SK-N-SH (cell line): ENCODE data around the gene MAN1A1. TPM values are rescaled to one million over a fixed set of nuclear protein-coding genes. Genes with fewer than 3 reads are reported as not detected.

Experiments used
- CTCF ChIA-PET: fragments of 300-600, 350-600 bp; formaldehyde crosslinking; extraction: SDS; loops from one replicate; lab custom pipeline; 2021; lab: Yijun Ruan, JAX
- POLR2A ChIA-PET: fragments of 350-600 bp; sonication (Branson Sonifier 250); formaldehyde crosslinking; extraction: SDS; loops from one replicate; lab custom pipeline; 2020; ENCODE audit warnings: antibody characterized with exemption, inconsistent platforms; lab: Yijun Ruan, JAX
- DNase-seq: peaks from one replicate; pipeline ENCODE4 v3.0.0; 2012
- H2AFZ ChIP-seq: fragments of 200-600 bp; sonication (generic); 2 replicates; pipeline ENCODE4 v1.8.1; 2016; ENCODE audit warnings: antibody characterized with exemption, mild to moderate bottlenecking, low read depth
- H3F3A ChIP-seq: fragments of 200-600 bp; sonication (generic); replicated peaks from 2 replicates; pipeline ENCODE3; 2016; ENCODE audit warnings: antibody characterized with exemption, mild to moderate bottlenecking; ENCODE audit not compliant: insufficient read depth
- H3K27ac ChIP-seq, 2 experiments: fragments of 200-500 bp in 1 of 2; fragments of 200-600 bp in 1 of 2; sonication (Bioruptor generic) in 1 of 2; sonication (generic), shearing (Covaris generic) in 1 of 2; 2 replicates each; pipeline versions ENCODE4 v1.5.1 to v1.6.1; 2014 to 2016; ENCODE audit warnings: low read depth in 2 of 2, inconsistent platforms in 1 of 2, low read length in 1 of 2, mild to moderate bottlenecking in 1 of 2, mixed read lengths in 1 of 2
- H3K27me3 ChIP-seq: fragments of 200-600 bp; sonication (generic), shearing (Covaris generic); 2 replicates; pipeline ENCODE4 v1.6.1; 2016; ENCODE audit warnings: mixed run types; ENCODE audit not compliant: insufficient read depth
- H3K36me3 ChIP-seq, 2 experiments: fragments of 200-500 bp in 1 of 2; fragments of 200-600 bp in 1 of 2; sonication (Bioruptor generic) in 1 of 2; sonication (generic) in 1 of 2; replicated peaks in 1 of 2; 2 replicates each; pipeline versions ENCODE3 to v1.5.1; 2014 to 2016; ENCODE audit warnings: low read length in 1 of 2, mild to moderate bottlenecking in 1 of 2; ENCODE audit not compliant: insufficient read depth in 2 of 2, control insufficient read depth in 1 of 2
- H3K4me1 ChIP-seq, 2 experiments: fragments of 200-500 bp in 1 of 2; fragments of 200-600 bp in 1 of 2; sonication (Bioruptor generic) in 1 of 2; sonication (generic), shearing (Covaris generic) in 1 of 2; 2 replicates each; pipeline versions ENCODE4 v1.5.1 to v1.6.1; 2014 to 2016; ENCODE audit warnings: low read depth in 1 of 2, low read length in 1 of 2, mixed run types in 1 of 2; ENCODE audit not compliant: insufficient read depth in 2 of 2, control insufficient read depth in 1 of 2
- H3K4me2 ChIP-seq: fragments of 200-600 bp; sonication (generic), shearing (Covaris generic); 2 replicates; pipeline ENCODE4 v1.6.1; 2017; ENCODE audit warnings: mixed run types
- H3K4me3 ChIP-seq, 2 experiments: fragments of 200-500 bp in 1 of 2; fragments of 200-600 bp in 1 of 2; sonication (Bioruptor generic) in 1 of 2; sonication (generic), shearing (Covaris generic) in 1 of 2; 2 replicates each; pipeline versions ENCODE4 v1.5.1 to v1.8.1; 2014 to 2016; ENCODE audit warnings: low read depth in 2 of 2, inconsistent platforms in 1 of 2, low read length in 1 of 2, mild to moderate bottlenecking in 1 of 2, mixed read lengths in 1 of 2, moderate library complexity in 1 of 2
- H3K79me2 ChIP-seq: fragments of 200-600 bp; sonication (generic); 2 replicates; pipeline ENCODE4 v1.8.1; 2017; ENCODE audit warnings: mild to moderate bottlenecking; ENCODE audit not compliant: insufficient read depth
- H3K9ac ChIP-seq: fragments of 200-600 bp; sonication (generic); 2 replicates; pipeline ENCODE4 v1.6.1; 2017; ENCODE audit warnings: mixed run types
- H3K9me2 ChIP-seq: fragments of 200-600 bp; sonication (generic); 2 replicates; pipeline ENCODE4 v1.6.1; 2017; ENCODE audit warnings: mixed run types
- H3K9me3 ChIP-seq: fragments of 200-600 bp; sonication (generic); 2 replicates; pipeline ENCODE4 v1.6.1; 2017; ENCODE audit warnings: mixed run types, mild to moderate bottlenecking, moderate library complexity
- H4K20me1 ChIP-seq: fragments of 200-600 bp; sonication (generic); 2 replicates; pipeline ENCODE4 v1.6.1; 2017; ENCODE audit warnings: mild to moderate bottlenecking, mixed run types; ENCODE audit not compliant: insufficient read depth
- CHD2 ChIP-seq: fragments of 150-350 bp; IDR thresholded peaks from 2 replicates; pipeline ENCODE4 v1.6.1; 2018; ENCODE audit warnings: low read length; ENCODE audit not compliant: partially characterized antibody
- EP300 ChIP-seq, 2 experiments: IDR thresholded peaks; 2 replicates each; pipeline versions ENCODE4 v1.4.0 to v1.6.1; 2012; ENCODE audit warnings: borderline replicate concordance in 1 of 2, low read depth in 1 of 2, low read length in 1 of 2
- EZH2phosphoT487 ChIP-seq: fragments of 200-600 bp; sonication (generic); IDR thresholded peaks from 2 replicates; pipeline ENCODE4 v1.6.1; 2017; ENCODE audit warnings: low read depth, mixed run types, mild to moderate bottlenecking, antibody characterized with exemption, moderate library complexity, borderline replicate concordance
- POLR2AphosphoS5 ChIP-seq: IDR thresholded peaks from 2 replicates; pipeline ENCODE4 v1.6.1; 2012; ENCODE audit warnings: low read depth, low read length
- RAD21 ChIP-seq: IDR thresholded peaks from 2 replicates; pipeline ENCODE4 v1.6.1; 2012; ENCODE audit warnings: mild to moderate bottlenecking, low read length
- TAF1 ChIP-seq: IDR thresholded peaks from 2 replicates; pipeline ENCODE4 v1.6.1; 2012; ENCODE audit warnings: low read depth, mild to moderate bottlenecking, low read length, moderate library complexity, borderline replicate concordance
- TCF12 ChIP-seq: IDR thresholded peaks from 2 replicates; pipeline ENCODE4 v1.4.0; 2012
- USF1 ChIP-seq: IDR thresholded peaks from 2 replicates; pipeline ENCODE4 v1.4.0; 2012; ENCODE audit warnings: low read depth, borderline replicate concordance
- USF2 ChIP-seq: fragments of 150-350 bp; IDR thresholded peaks from 2 replicates; pipeline ENCODE4 v1.6.1; 2017; ENCODE audit warnings: antibody characterized with exemption, low read length, low read depth, borderline replicate concordance
- YY1 ChIP-seq: IDR thresholded peaks from 2 replicates; pipeline ENCODE4 v1.4.0; 2012; ENCODE audit warnings: low read depth, mild to moderate bottlenecking
- WGBS: methylation state at CpG from one replicate; pipeline ENCODE4 v1.1.6; 2017; ENCODE audit warnings: low lambda C conversion rate; 5-methylcytosine and 5-hydroxymethylcytosine counted together
- polyA plus RNA-seq, 3 experiments: library from polyadenylated mRNA; depleted of rRNA; stranded (reverse); fragments of >200 nt; gene quantifications; 2 replicates each; pipeline ENCODE4 v1.2.3, GENCODE V29; 2012
- TF ChIP-seq, protein P1 (sequence below): IDR thresholded peaks from 2 replicates; pipeline ENCODE4 v1.4.0; 2012; ENCODE audit warnings: low read depth
- TF ChIP-seq, protein P2 (sequence below): fragments of 150-350 bp; IDR thresholded peaks from 2 replicates; pipeline ENCODE4 v1.6.1; 2016; ENCODE audit warnings: mild to moderate bottlenecking, low read depth, low read length
- TF ChIP-seq, protein P3 (sequence below): IDR thresholded peaks from 2 replicates; pipeline ENCODE4 v1.6.1; 2012; ENCODE audit warnings: mild to moderate bottlenecking, low read depth, low read length, moderate library complexity

The MAN1A1 gene
- polyA plus RNA-seq, 1 of the 3 experiments (the other 2 are of a cell fraction) = 28.0 TPM

DNA sequence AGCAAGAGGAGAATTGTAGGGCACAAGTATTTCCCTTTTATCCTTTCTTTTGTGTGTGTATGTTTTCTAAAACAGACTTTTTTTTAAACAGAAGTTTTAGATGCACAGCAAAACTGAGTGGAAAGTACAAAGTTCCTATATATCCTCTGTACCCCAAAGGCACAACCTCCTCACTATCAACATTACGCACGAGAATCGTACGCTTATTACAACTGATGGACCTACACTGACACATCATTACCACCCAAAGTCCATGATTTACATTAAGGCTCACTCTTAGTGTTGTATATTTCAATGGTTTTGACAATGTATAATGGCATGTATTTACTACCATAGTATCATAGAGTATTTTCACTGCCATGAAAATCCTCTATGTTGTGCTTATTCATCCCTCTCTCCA is 32.6 kb downstream of the MAN1A1 start:
- ChIA-PET POLR2A (no interaction called here), CTCF (interaction anchor here (0.9 kb wide), 1 partner anchor 24 kb away, joined by 3 read pairs; no protein-coding TSS in a partner anchor)
- Histone ChIP-seq H2AFZ (no peak overlapping the region), H3K9me3 (no peaks in the 10 kb centered on the region), H3F3A (no peaks in the 10 kb centered on the region), H3K4me3 (no peak overlapping the region), H3K36me3 (peaks cover 6 to 10% of the 10 kb centered on the region in 2 experiments), H3K27me3 (no peaks in the 10 kb centered on the region), H3K4me2 (no peak overlapping the region), H3K9me2 (no peaks in the 10 kb centered on the region), H3K79me2 (no peaks in the 10 kb centered on the region), H3K9ac (no peak overlapping the region), H3K4me1 (peaks cover 0 to 8% of the 10 kb centered on the region in 2 experiments; a peak in 1 of 4 replicates), H3K27ac (no peak overlapping the region), H4K20me1 (no peaks in the 10 kb centered on the region; the same call in 1 of the 2 replicates)
- 88% methylated on average over 4 of the region's 4 CpGs for WGBS
- TF ChIP-seq EZH2phosphoT487 (no peak), RAD21 (no peak), EP300 (IDR thresholded peaks at IDR 0.05; ENCODE audit: borderline replicate concordance in 1 of 2, low read depth in 1 of 2, low read length in 1 of 2) (no peak), USF2 (no peak), YY1 (no peak), TCF12 (no peak), CHD2 (no peak), POLR2AphosphoS5 (no peak), TAF1 (no peak), USF1 (no peak)
- TF ChIP-seq, protein P1, sequence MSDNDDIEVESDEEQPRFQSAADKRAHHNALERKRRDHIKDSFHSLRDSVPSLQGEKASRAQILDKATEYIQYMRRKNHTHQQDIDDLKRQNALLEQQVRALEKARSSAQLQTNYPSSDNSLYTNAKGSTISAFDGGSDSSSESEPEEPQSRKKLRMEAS = no peak
- TF ChIP-seq, protein P2, sequence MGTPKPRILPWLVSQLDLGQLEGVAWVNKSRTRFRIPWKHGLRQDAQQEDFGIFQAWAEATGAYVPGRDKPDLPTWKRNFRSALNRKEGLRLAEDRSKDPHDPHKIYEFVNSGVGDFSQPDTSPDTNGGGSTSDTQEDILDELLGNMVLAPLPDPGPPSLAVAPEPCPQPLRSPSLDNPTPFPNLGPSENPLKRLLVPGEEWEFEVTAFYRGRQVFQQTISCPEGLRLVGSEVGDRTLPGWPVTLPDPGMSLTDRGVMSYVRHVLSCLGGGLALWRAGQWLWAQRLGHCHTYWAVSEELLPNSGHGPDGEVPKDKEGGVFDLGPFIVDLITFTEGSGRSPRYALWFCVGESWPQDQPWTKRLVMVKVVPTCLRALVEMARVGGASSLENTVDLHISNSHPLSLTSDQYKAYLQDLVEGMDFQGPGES = no peak
- TF ChIP-seq, protein P3, sequence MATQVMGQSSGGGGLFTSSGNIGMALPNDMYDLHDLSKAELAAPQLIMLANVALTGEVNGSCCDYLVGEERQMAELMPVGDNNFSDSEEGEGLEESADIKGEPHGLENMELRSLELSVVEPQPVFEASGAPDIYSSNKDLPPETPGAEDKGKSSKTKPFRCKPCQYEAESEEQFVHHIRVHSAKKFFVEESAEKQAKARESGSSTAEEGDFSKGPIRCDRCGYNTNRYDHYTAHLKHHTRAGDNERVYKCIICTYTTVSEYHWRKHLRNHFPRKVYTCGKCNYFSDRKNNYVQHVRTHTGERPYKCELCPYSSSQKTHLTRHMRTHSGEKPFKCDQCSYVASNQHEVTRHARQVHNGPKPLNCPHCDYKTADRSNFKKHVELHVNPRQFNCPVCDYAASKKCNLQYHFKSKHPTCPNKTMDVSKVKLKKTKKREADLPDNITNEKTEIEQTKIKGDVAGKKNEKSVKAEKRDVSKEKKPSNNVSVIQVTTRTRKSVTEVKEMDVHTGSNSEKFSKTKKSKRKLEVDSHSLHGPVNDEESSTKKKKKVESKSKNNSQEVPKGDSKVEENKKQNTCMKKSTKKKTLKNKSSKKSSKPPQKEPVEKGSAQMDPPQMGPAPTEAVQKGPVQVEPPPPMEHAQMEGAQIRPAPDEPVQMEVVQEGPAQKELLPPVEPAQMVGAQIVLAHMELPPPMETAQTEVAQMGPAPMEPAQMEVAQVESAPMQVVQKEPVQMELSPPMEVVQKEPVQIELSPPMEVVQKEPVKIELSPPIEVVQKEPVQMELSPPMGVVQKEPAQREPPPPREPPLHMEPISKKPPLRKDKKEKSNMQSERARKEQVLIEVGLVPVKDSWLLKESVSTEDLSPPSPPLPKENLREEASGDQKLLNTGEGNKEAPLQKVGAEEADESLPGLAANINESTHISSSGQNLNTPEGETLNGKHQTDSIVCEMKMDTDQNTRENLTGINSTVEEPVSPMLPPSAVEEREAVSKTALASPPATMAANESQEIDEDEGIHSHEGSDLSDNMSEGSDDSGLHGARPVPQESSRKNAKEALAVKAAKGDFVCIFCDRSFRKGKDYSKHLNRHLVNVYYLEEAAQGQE = no peak
- TF ChIP-seq, all 33 proteins: peak for 0
- no peak for DNase-seq
